K562 (cell line): Measurements from ENCODE around the gene PRELID3B. TPM values are rescaled to one million over a fixed set of nuclear protein-coding genes. Genes with fewer than 3 reads are reported as not detected.

ENCODE experiments used
- ATAC-seq: fragments of 200-7000 bp; cut with Tn5 transposase; 3 replicates; pipeline ENCODE4 v1.9.1; 2020; ENCODE audit warnings: moderate library complexity
- BruUV-seq: library from RNA; stranded (reverse); fragments of 400-500 nt; replicated peaks from 2 replicates; lab custom pipeline; 2021; lab: Mats Ljungman, UMichigan
- CTCF ChIA-PET: fragments of 300-600 bp; formaldehyde crosslinking; extraction: SDS; loops from one replicate; lab custom pipeline; 2021; ENCODE audit warnings: low intra/inter-chr PET ratio; lab: Yijun Ruan, JAX
- POLR2A ChIA-PET: fragments of 300-600, 350-650 bp; sonication (Branson Sonifier 250); formaldehyde crosslinking; extraction: SDS; loops from one replicate; lab custom pipeline; 2021; ENCODE audit warnings: antibody characterized with exemption, inconsistent platforms; lab: Yijun Ruan, JAX
- DNase-seq, 4 experiments: peaks; one replicate each; pipeline versions ENCODE4 v3.0.0 to v3.0.0-alpha.2; 2011 to 2018; ENCODE audit warnings: low spot score in 3 of 4, mixed read lengths in 3 of 4; ENCODE audit errors: extremely low read depth in 1 of 4
- FAIRE-seq: peaks from 2 replicates; lab custom pipeline; 2011; peaks lifted over from hg19 to GRCh38; lab: Jason Lieb, UNC
- H2AFZ ChIP-seq: 2 replicates; pipeline ENCODE4 v1.6.0; 2011; ENCODE audit warnings: low read depth, low read length, control low read depth, inconsistent platforms
- H3K27ac ChIP-seq: fragments of 200-600 bp; 3 replicates; pipeline ENCODE4 v1.8.0; 2011; ENCODE audit warnings: low read depth, mild to moderate bottlenecking, control low read depth, inconsistent platforms, low read length, moderate library complexity, mixed read lengths; ENCODE audit errors: extremely low read depth
- H3K27me3 ChIP-seq, 2 experiments: fragments of 300-600 bp in 1 of 2; 2 replicates in 1 of 2; 3 replicates in 1 of 2; pipeline versions ENCODE4 v1.6.0 to v1.8.0; 2011; ENCODE audit warnings: inconsistent platforms in 2 of 2, low read length in 2 of 2, mild to moderate bottlenecking in 1 of 2, mixed read lengths in 1 of 2, moderate library complexity in 1 of 2; ENCODE audit not compliant: control insufficient read depth in 2 of 2, insufficient read depth in 2 of 2
- H3K36me3 ChIP-seq: fragments of 300-600 bp; 3 replicates; pipeline ENCODE4 v1.8.0; 2011; ENCODE audit warnings: mild to moderate bottlenecking, low read length, inconsistent platforms; ENCODE audit not compliant: control insufficient read depth, insufficient read depth
- H3K4me1 ChIP-seq, 2 experiments: fragments of 200-600 bp in 1 of 2; replicated peaks in 1 of 2; 2 replicates in 1 of 2; 3 replicates in 1 of 2; pipeline versions ENCODE4 v1.5.1 to v1.8.0; 2011; ENCODE audit warnings: inconsistent platforms in 2 of 2, low read length in 2 of 2, mild to moderate bottlenecking in 1 of 2, mixed read lengths in 1 of 2, moderate library complexity in 1 of 2; ENCODE audit not compliant: control insufficient read depth in 2 of 2, insufficient read depth in 2 of 2
- H3K4me2 ChIP-seq: 2 replicates; pipeline ENCODE4 v1.6.1; 2011; ENCODE audit warnings: low read length, control low read depth, inconsistent platforms, mixed read lengths; ENCODE audit not compliant: insufficient read depth
- H3K4me3 ChIP-seq: fragments of 200-600 bp; sonication (generic), shearing (Covaris generic); 2 replicates; pipeline ENCODE4 v1.5.1; 2016; ENCODE audit warnings: control low read depth, inconsistent platforms
- H3K79me2 ChIP-seq: fragments of 200-600 bp; 3 replicates; pipeline ENCODE4 v1.8.0; 2011; ENCODE audit warnings: low read length, inconsistent platforms; ENCODE audit not compliant: control insufficient read depth, insufficient read depth
- H3K9ac ChIP-seq, 2 experiments: 2 replicates each; pipeline versions ENCODE4 v1.6.0 to v1.6.1; 2011; ENCODE audit warnings: low read depth in 2 of 2, low read length in 2 of 2, control low read depth in 1 of 2, inconsistent platforms in 1 of 2, mild to moderate bottlenecking in 1 of 2, mixed read lengths in 1 of 2; ENCODE audit not compliant: insufficient read depth in 1 of 2
- H3K9me1 ChIP-seq: one replicate; pipeline ENCODE4 v1.6.0; 2011; ENCODE audit warnings: inconsistent platforms, mild to moderate bottlenecking, low read length, moderate library complexity; ENCODE audit not compliant: control insufficient read depth, insufficient read depth
- H3K9me3 ChIP-seq: replicated peaks from 2 replicates; pipeline ENCODE4 v1.5.1; 2011; ENCODE audit warnings: low read depth, low read length, inconsistent platforms; ENCODE audit not compliant: control insufficient read depth, insufficient read depth
- H4K20me1 ChIP-seq: replicated peaks from 2 replicates; pipeline ENCODE4 v1.6.1; 2011; ENCODE audit warnings: low read length, inconsistent platforms, mixed read lengths; ENCODE audit not compliant: control insufficient read depth, insufficient read depth
- ATF1 ChIP-seq, 2 experiments: fragments of 450-650 bp in 1 of 2; IDR thresholded peaks; 2 replicates each; pipeline ENCODE4 v1.6.1; 2016; ENCODE audit warnings: missing compliant biosample characterization in 1 of 2, missing genetic modification characterization in 1 of 2
- NCOR1 ChIP-seq: fragments of 450-650 bp; IDR thresholded peaks from 2 replicates; pipeline ENCODE4 v1.6.1; 2016; ENCODE audit warnings: mild to moderate bottlenecking, moderate library complexity
- NFYB ChIP-seq: IDR thresholded peaks from 2 replicates; pipeline ENCODE4 v1.6.1; 2011; ENCODE audit warnings: mild to moderate bottlenecking, moderate library complexity; ENCODE audit not compliant: insufficient read length; ENCODE audit errors: extremely low read depth
- USF2 ChIP-seq: sonication (generic); formaldehyde crosslinking; IDR thresholded peaks from 2 replicates; pipeline ENCODE4 v1.5.0; 2020; ENCODE audit warnings: missing genetic modification reagents
- ZBTB2 ChIP-seq: fragments of 450-650 bp; IDR thresholded peaks from 2 replicates; pipeline ENCODE4 v1.6.1; 2016; ENCODE audit warnings: antibody characterized with exemption
- WGBS: fragments of 100-300 bp; shearing (Covaris generic); methylation state at CpG from one replicate; pipeline ENCODE4 v1.1.6; 2016; ENCODE audit warnings: low coverage, mixed read lengths; ENCODE audit not compliant: insufficient coverage; ENCODE audit errors: missing lambda C conversion rate; 5-methylcytosine and 5-hydroxymethylcytosine counted together
- in situ Hi-C: fragments of 300-500 bp; cut with MboI; formaldehyde crosslinking; loops from 4 replicates; pipeline ENCODE4 v1.15.0; 2018; ENCODE audit warnings: inconsistent platforms, mixed read lengths
- intact Hi-C: fragments of 100-400 bp; cut with micrococcal nuclease; formaldehyde crosslinking; loops from 2 replicates; pipeline ENCODE4 v1.14.2; 2022
- polyA plus RNA-seq, 8 experiments: library from polyadenylated mRNA; depleted of rRNA in 4 of 8; stranded (reverse) in 5 of 8; unstranded in 3 of 8; fragments of >200 nt; fragmentation: Nextera tagmentation in 2 of 8; fragmentation: Illumina TruSeq in 1 of 8; extraction: Ambion mirVana in 2 of 8; extraction: Trizol in 1 of 8; gene quantifications; 2 replicates each; pipeline versions ENCODE4 v1.2.1 to v1.2.3, GENCODE V29; 2011 to 2014; ENCODE audit warnings: inconsistent platforms in 1 of 8, missing spikeins in 1 of 8
- total RNA-seq, 7 experiments: library from RNA; depleted of rRNA in 6 of 7; stranded (reverse); fragments of >200 nt in 6 of 7; fragmentation: Illumina TruSeq in 2 of 7; extraction: Trizol in 2 of 7; gene quantifications; 2 replicates each; pipeline versions ENCODE4 v1.2.1 to v1.2.3, GENCODE V29; 2011 to 2021; ENCODE audit warnings: low replicate concordance in 1 of 7
- TF ChIP-seq, protein P1 (sequence below), 2 experiments: fragments of 450-650 bp; IDR thresholded peaks; 2 replicates each; pipeline ENCODE4 v1.6.1; 2016; ENCODE audit warnings: mild to moderate bottlenecking in 2 of 2, borderline replicate concordance in 1 of 2, low read depth in 1 of 2, moderate library complexity in 1 of 2

PRELID3B gene
- total and polyA plus RNA-seq, 9 of the 15 experiments (the other 6 are each of a cell fraction or from before 2014, with no cell fraction given), result 77.0 to 186 (median 101) TPM

GRCh38 chr20:58986286-58986967, 56.2 kb downstream of the PRELID3B start:
- intact Hi-C loops (no loop called here), in situ Hi-C loops (no loop called here)
- no peak overlapping the region for H3K27ac ChIP-seq
- H3K9ac ChIP-seq, result no peak overlapping the region
- H2AFZ ChIP-seq, result no peak overlapping the region
- DNase-seq (no peak), FAIRE-seq (no peak), ATAC-seq (no peak)
- ChIA-PET POLR2A (no interaction called here), CTCF (no interaction called here)
- H3K27me3 ChIP-seq, result no peaks in the 10 kb centered on the region
- peaks cover 5% of the 10 kb centered on the region; the same call in 1 of the 2 replicates for H4K20me1 ChIP-seq
- WGBS, result 82% methylated on average over 7 of the region's 9 CpGs
- H3K4me3 ChIP-seq, result no peak overlapping the region
- H3K9me3 ChIP-seq, result no peaks in the 10 kb centered on the region
- H3K4me2 ChIP-seq, result no peak overlapping the region
- peaks cover 17 to 19% of the 10 kb centered on the region in 2 experiments; a peak in 4 of 5 replicates for H3K4me1 ChIP-seq
- BruUV-seq, result no TSS peak
- H3K9me1 ChIP-seq, result no peaks in the 10 kb centered on the region
- peaks cover 62% of the 10 kb centered on the region for H3K79me2 ChIP-seq
- peaks cover 84% of the 10 kb centered on the region for H3K36me3 ChIP-seq
- TF ChIP-seq ZBTB2 (no peak), NCOR1 (no peak), USF2 (CRISPR knock-in tag) (no peak), NFYB (no peak), ATF1 (CRISPR knock-in tag; IDR thresholded peaks at IDR 0.05) (no peak), ATF1 (tag; IDR thresholded peaks at IDR 0.05) (no peak)
- TF ChIP-seq, protein P1, sequence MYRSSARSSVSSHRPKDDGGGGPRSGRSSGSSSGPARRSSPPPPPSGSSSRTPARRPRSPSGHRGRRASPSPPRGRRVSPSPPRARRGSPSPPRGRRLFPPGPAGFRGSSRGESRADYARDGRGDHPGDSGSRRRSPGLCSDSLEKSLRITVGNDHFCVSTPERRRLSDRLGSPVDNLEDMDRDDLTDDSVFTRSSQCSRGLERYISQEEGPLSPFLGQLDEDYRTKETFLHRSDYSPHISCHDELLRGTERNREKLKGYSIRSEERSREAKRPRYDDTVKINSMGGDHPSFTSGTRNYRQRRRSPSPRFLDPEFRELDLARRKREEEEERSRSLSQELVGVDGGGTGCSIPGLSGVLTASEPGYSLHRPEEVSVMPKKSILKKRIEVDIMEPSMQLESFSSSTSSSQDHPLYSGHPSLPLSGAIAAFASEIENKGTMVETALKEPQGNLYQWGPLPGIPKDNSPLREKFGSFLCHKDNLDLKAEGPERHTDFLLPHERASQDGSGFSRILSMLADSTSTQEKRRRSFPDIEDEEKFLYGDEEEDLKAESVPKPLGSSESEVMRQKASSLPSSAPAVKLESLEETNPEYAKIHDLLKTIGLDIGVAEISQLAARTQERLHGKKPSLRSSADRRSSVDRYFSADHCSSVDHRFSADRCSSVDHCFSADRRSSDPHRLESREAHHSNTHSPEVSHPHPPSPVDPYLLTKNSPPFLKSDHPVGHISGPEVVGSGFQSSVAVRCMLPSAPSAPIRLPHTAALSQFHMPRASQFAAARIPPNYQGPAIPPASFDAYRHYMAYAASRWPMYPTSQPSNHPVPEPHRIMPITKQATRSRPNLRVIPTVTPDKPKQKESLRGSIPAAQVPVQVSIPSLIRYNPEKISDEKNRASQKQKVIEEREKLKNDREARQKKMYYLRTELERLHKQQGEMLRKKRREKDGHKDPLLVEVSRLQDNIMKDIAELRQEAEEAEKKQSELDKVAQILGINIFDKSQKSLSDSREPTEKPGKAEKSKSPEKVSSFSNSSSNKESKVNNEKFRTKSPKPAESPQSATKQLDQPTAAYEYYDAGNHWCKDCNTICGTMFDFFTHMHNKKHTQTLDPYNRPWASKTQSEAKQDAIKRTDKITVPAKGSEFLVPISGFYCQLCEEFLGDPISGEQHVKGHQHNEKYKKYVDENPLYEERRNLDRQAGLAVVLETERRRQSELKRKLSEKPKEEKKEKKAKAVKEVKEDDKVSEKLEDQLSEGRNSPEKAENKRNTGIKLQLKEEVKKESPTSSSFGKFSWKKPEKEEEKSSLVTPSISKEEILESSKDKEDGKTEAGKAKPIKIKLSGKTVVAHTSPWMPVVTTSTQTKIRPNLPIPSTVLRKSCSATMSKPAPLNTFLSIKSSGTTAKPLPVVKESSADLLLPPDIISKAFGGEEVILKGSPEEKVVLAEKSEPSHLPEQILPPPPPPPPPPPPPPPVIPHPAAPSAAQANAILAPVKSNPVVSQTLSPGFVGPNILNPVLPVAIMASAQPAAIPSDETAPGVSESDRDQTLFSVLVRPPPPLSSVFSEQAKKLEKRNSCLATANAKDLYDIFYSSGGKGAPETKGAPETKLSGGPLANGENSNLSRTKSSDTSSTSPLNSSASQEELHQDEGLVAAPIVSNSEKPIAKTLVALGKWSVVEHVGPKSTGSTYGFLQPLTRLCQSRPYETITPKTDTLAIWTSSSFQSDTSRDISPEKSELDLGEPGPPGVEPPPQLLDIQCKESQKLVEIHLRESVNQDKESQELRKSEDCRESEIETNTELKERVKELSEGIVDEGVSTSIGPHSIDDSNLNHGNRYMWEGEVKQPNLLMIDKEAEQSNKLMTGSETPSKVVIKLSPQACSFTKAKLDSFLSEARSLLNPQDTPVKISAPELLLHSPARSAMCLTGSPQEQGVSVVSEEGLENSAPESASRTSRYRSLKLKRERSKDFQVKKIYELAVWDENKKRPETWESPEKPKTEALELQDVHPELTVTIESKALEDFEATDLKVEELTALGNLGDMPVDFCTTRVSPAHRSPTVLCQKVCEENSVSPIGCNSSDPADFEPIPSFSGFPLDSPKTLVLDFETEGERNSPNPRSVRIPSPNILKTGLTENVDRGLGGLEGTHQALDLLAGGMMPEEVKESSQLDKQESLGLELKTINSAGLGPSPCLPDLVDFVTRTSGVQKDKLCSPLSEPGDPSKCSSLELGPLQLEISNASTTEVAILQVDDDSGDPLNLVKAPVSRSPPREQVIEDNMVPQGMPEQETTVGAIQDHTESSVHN (IDR thresholded peaks at IDR 0.05; ENCODE audit: borderline replicate concordance in 1 of 2, low read depth in 1 of 2), result no peak
